GM21390 (cell line): Measurements from ENCODE around the gene MPIG6B.

Experiments
- ATAC-seq: cut with Tn5 transposase; IDR thresholded peaks from one replicate; pipeline ENCODE4 v1.9.1; 2021; ENCODE audit not compliant: unreplicated experiment

The MPIG6B gene

DNA sequence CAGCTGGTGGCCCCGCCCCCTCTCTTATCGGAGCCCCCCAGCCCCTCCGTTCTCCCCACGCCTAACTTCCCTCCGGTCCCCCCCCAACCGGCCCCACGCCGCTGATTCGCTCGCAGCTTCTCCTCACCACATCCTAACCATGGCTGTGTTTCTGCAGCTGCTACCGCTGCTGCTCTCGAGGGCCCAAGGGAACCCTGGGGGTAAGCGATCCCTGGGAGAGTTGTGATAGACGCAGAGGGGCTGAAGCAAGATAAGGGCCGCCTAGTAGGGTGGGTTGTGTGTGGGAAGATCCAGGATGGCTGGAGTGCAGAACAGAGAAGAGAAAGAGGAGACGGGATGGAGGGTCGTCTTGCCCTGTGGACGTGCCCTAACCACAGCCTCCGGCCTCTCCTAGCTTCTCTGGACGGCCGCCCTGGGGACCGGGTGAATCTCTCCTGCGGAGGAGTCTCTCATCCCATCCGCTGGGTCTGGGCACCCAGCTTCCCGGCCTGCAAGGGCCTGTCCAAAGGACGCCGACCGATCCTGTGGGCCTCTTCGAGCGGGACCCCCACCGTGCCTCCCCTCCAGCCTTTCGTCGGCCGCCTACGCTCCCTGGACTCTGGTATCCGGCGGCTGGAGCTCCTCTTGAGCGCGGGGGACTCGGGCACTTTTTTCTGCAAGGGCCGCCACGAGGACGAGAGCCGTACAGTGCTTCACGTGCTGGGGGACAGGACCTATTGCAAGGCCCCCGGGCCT, at the start of gene MPIG6B:
Gene MPIG6B, plus strand, starts transcription at position 129 of the 735 bp plus-strand sequence. Its CDS starts 11 bp downstream, at position 140.
- no peak for ATAC-seq

- no peak for ATAC-seq
These were observed 46.8 kb upstream of the MPIG6B start for GRCh38 chr6:31676322-31676903.

GRCh38 chr6:31676904-31677303, 46.3 kb upstream of the MPIG6B start:
- no peak for ATAC-seq

- ATAC-seq: no peak
These were observed 45.2 kb upstream of the MPIG6B start for GRCh38 chr6:31677955-31678354.

DNA sequence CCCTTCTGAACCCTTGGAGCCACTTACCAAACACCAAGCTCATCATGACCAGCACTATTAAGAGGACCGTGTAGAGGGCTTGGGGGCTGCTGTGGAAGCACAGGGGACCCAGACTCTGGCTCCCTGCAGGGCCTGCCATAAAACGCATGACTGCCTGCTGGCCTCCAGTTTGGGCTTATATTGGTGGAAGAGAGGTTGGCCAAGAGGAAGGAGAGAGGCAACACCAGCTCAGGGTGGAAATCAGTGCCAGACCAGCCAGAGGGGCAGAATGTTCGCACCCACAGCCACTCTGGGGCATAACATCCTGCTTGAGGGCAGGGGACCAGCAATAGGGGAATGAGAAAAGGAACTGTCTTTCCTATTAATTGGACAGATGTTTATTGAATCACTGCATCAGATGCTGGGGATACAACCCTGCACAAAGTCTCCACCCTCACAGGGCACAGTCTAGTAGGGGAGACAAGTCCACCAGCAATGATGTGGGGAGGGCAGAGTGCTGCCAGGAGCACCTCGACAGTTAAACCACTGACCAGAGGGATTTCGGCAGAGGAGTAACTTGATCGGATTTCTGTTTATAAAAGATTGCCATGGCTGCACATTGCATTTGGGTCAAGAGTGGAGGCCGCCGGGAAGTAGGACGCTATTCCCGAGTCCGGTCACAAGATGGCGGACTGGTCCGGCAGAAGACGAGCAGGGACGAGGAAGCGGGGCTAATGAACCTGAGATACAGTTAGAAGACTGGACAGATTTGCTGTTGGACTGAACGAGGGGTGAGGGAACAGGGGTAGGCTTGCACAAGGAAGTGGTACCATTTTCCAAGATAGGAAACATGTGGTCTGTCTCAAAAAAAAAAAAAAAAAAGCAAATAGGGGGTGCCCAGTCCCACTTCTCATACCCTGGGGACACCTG, 42.7 kb upstream of the MPIG6B start, which contains the start of gene LY6G5C:
Gene LY6G5C, minus strand, starts transcription at position 842 of the 909 bp plus-strand sequence. Its CDS starts 694 bp downstream, at position 148.
- no peak for ATAC-seq

DNA sequence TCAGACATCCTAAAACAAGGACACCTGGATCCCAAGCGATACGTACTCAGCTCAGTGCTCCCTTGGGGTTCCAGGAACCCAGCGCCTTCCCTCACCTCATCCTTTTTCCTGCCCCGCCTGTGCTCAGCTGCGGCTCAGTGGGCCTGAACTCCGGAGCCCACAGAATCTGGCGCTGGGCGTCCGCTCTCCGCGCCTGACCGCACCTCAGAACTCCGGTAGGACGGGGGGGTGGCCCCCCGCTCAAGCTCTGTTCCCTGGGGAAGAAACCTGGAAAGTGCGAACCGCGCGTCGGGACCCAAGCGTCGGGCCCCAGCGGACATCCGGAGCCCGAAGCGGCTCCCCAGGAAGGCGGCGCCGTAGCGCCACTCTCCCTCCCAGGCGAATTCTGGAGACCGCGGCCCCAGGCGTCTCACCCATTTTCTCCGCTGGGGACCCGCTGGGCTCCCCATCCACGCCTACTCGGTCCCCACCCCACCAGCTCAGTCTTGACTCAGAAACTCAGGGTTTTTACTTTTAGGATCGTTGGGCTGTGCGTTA, 42.0 kb upstream of the MPIG6B start:
- ATAC-seq: no peak

DNA sequence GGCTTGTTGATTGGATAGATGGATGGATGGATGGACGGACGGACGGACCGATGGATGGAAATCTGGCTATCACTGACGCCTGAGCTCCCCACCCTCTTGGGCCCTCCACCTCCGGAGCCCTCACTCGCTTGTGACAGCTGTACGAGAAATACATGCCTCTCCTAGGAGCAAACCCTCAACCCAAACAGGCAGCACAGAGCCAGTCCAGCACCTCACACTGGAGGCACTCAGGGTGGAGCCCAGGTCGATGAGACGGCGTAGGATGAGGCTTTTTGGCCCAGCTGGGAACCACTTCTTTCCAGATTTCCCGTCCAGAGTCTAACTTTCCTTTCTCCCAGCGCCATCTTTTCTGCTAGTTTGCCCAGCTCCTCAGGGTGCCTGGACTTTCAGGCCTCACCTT, 39.6 kb upstream of the MPIG6B start:
- no peak for ATAC-seq

DNA sequence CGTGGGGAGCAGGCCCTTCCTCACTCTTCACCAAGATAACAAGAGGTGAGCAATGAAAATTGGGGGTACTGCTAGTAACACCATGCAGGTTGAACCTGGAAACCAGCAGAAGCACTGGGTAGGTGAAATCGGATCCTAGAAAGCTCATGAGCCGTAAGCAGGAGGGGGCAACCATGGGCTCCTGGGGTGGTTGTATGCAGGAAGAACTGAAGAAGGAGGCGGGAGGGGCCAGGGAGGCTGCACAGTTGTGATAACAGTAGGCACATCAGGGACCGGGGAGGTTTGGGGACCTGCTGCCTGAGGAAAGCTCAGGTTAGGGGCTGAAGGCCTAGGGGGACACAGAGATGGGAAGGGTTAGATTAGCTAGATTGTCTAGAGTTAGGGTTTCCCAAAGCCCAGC, 36.7 kb upstream of the MPIG6B start:
- no peak for ATAC-seq

GRCh38 chr6:31687321-31687720, 35.9 kb upstream of the MPIG6B start:
- no peak for ATAC-seq

DNA sequence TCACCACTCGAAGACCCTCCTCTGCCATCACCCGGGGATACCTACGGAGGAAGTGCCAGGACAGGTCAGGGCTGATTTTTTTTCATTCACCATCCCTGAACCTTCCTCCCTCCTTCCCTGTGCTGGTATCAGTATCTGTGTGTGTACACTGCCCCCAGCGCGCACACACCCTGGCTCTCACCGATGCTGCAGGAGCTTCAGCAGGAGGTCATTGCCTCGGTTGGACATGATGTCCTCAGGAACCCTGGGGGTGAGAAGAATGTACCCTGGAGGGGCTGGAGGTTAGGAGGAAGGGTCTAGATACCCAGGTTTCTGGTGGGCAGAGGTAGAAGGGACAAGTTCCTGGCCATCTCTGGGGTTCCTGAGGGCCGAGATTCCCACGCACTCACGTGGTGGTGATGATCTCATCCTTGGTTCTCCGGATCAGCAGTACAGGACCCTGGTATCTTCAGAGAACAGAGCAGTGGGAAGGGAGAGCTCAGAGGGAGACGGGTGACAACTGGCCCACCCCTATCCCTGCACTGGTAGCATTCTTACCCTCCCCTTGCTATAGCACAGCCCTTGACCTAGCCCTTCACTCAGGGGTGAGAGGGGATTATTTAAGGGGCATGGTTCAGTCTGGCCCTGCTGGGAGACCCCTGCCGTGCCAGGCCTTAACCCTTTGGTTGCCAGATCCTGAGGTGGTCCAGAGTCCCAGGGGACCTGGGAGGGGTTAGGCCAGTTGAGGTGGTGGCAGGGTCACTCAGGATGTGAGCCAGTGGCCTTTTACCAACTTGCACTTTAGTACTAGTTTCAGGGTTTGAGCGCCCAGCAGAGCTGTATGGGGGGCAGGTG, 35.1 kb upstream of the MPIG6B start:
- no peak for ATAC-seq

DNA sequence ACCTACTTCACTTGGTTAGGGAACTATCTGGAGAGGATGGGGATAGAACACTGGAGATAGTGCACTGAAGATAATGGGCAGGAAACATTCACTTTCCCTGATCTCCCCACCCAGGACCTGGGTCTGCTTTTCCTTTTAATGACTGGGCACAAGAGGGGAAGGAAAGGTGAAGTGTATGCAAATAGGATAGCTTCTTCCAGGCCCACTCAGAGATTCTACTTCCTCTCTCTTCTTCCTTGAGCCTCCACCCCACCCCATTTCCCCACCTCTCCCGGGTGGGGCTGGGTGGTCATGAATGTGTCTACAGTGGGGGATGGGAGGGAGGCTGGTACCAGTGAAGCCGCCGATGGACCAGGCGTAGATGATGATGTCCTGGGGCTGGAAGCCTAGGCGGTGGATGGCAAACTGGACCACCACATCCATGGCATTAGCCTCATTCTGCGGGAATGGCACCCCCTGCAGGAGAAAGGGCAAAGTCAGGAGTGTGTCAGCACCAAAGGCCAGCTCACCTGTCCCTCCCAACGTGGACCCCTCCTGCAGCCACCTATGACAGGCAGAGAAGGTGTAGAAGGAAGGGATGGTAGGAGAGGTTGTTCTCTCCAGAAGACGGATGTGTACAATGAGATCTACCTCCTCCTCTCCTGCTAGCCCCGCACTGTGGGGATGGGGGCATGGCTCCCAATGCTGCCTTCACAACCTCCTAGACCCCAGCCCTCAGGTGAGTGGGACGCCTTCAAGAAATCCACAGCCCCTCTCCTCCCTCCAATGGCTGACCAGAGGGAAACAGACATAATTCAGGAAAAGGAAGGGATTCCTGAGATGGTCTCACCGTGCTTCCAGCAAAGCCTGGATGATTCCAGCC, 33.7 kb upstream of the MPIG6B start:
- no peak for ATAC-seq

DNA sequence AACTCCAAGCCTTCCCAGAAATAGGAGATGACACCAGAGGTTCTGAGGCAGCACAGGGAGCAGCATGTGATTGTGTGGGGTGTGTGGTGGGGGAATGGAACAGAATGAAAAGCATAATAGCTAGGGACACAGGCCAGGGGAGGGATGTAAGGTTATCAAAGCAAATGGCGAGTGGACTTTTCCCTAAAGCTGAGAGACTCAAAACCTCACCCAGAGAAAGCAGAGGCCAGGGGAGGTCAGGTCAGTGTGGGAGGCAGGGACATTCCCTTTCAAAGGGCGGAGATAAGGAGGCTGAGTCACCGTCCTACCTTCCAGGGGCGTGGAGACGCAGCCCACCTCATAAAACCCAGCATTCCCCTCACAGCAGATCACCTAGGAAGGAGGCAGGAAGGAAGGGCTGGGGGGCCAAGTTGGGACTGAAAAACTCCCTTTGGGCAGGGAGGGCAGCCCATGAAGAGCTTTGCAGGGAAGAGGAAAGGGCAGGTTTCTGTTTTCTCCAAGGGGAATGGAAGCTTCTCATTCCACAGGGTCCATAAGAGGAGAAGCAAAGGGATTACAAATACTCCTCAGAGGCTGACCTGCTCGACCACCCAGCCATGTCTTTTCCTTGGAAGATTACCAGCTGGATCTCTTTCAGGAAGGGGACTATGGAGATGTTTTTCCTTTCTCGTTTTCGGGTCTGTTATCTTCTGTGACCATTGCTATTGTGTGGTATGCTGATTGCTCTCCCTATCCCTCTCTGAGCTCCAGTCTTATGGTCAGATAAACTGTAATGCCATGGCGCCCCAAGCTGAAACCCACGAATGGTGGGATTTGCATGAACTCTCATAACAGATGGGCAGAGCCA, 32.7 kb upstream of the MPIG6B start:
- ATAC-seq: no peak

DNA sequence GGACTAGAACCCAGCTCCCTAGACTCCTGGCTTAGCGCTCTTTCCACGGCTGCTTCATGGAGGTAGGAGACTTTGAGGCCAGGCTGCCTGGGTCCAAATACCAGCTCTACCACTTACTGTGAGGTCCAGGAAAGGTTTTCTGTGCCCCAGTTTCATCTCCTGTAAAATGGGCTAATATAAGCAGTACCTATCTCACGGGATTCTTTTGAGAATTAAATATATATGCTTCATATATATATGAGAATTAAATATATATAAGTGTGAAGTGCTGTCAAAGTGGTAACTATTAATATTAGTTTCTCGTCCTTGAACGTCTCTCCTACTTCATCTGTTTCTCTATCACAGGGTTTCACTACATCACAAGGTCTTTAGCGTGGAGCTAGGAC, 32.1 kb upstream of the MPIG6B start:
- ATAC-seq: no peak

DNA sequence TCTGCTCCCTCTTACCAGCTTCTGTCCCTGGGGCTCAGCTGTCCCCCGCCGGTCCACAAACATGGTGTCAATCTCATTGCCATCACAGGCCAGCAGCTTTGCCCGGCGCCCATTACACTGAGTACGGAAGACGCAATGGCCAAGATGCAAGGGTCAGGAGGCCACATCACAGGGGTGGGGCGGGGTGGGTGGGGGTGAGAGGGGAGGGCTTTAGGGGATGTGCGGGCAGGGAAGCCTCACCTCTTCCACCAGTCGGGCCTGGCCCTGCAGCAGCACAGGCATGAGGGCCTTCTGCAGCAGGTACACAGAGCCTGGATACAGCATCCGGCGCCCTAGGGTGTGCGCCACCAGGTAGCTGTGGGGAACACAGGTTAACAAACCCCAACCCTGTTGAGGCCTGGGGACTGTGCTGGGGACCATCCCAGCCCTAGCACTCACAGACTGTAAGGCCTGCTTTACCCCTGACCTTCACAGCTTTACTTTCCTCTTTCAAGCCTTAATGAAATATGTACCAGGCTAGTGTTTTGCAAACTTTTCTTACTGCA, 31.5 kb upstream of the MPIG6B start:
- no peak for ATAC-seq

DNA sequence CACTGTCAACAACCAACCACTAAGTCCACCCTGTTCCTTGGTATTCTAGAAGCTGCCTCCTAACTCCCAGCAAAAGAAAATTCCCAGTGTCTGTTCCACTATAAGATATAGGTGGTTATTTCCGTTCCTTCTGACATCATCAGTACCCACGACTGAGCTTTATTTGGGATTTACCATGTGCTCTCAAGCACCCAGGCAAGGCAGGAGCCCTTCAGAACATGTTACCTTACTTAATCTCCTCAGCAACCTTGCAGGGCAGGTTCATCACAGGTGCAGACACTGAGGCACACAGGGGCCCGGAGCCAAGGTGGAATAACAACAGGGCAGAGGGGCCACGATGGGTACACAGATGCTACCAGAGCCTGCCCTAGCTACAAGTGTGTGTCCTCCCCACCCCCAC, 30.8 kb upstream of the MPIG6B start:
- ATAC-seq: no peak

- no peak for ATAC-seq
These were observed 30.3 kb upstream of the MPIG6B start for GRCh38 chr6:31692886-31693285.

- no peak for ATAC-seq
These were observed 29.6 kb upstream of the MPIG6B start for GRCh38 chr6:31693535-31693934.

- no peak for ATAC-seq
These were observed 25.6 kb upstream of the MPIG6B start for GRCh38 chr6:31697555-31697954.
